HCT116 (cell line): ENCODE data around the gene TMSB4X. TPM values are rescaled to one million over a fixed set of nuclear protein-coding genes. Genes with fewer than 3 reads are reported as not detected.

Experiments used
- ATAC-seq: fragments of 200-7000 bp; cut with Tn5 transposase; 2 replicates; pipeline ENCODE4 v1.9.1; 2020; ENCODE audit warnings: mild to moderate bottlenecking, moderate library complexity
- BruUV-seq: library from RNA; stranded (reverse); fragments of 400-500 nt; replicated peaks from 2 replicates; lab custom pipeline; 2021; lab: Mats Ljungman, UMichigan
- CTCF ChIA-PET: fragments of 300-600 bp; sonication (Branson Sonifier 250); formaldehyde crosslinking; loops from one replicate; lab custom pipeline; 2021; ENCODE audit warnings: antibody characterized with exemption; lab: Charles Lee
- POLR2A ChIA-PET: fragments of 300-600, 350-600 bp; sonication (Branson Sonifier 250); formaldehyde crosslinking; loops from one replicate; lab custom pipeline; 2021; ENCODE audit warnings: antibody characterized with exemption; lab: Charles Lee
- RAD21 ChIA-PET, 2 experiments: fragments of 300-600 bp; sonication (Branson Sonifier 250); formaldehyde crosslinking; loops; one replicate each; lab custom pipeline; 2023; ENCODE audit warnings: low total read pairs in 2 of 2; ENCODE audit not compliant: uncharacterized antibody in 2 of 2, unreplicated experiment in 2 of 2, low non-redundant PET in 1 of 2; lab: Charles Lee
- DNase-seq: peaks from one replicate; pipeline ENCODE4 v3.0.0-alpha.2; 2010; ENCODE audit warnings: low read depth, low spot score
- H2AFZ ChIP-seq: fragments of 200-600 bp; shearing (Covaris generic), sonication (generic); 2 replicates; pipeline ENCODE4 v1.6.1; 2017; ENCODE audit warnings: low read depth, mixed run types, mixed read lengths, antibody characterized with exemption, low read length; ENCODE audit not compliant: poor library complexity, severe bottlenecking
- H3K27ac ChIP-seq: 2 replicates; pipeline ENCODE4 v1.5.1; 2012; ENCODE audit warnings: low read depth, low read length
- H3K27me3 ChIP-seq: fragments of 200-600 bp; sonication (generic); 2 replicates; pipeline ENCODE4 v1.6.1; 2016; ENCODE audit warnings: mixed run types, low read length, mixed read lengths; ENCODE audit not compliant: insufficient read depth
- H3K36me3 ChIP-seq, 2 experiments: fragments of 200-500 bp in 1 of 2; fragments of 200-600 bp in 1 of 2; sonication (Bioruptor generic) in 1 of 2; sonication (generic) in 1 of 2; 2 replicates each; pipeline versions ENCODE4 v1.5.1 to v1.6.1; 2014 to 2016; ENCODE audit warnings: low read length in 2 of 2, inconsistent platforms in 1 of 2, mixed read lengths in 1 of 2, mixed run types in 1 of 2; ENCODE audit not compliant: insufficient read depth in 2 of 2, control insufficient read depth in 1 of 2
- H3K4me1 ChIP-seq, 2 experiments: fragments of 200-600 bp in 1 of 2; sonication (generic) in 1 of 2; 2 replicates each; pipeline versions ENCODE4 v1.5.1 to v1.6.1; 2012 to 2017; ENCODE audit warnings: low read length in 2 of 2, inconsistent platforms in 1 of 2, mild to moderate bottlenecking in 1 of 2, mixed read lengths in 1 of 2, mixed run types in 1 of 2, moderate library complexity in 1 of 2; ENCODE audit not compliant: insufficient read depth in 2 of 2, control insufficient read depth in 1 of 2
- H3K4me2 ChIP-seq: fragments of 200-600 bp; sonication (generic); 2 replicates; pipeline ENCODE4 v1.6.1; 2017; ENCODE audit warnings: mixed run types, low read length, mixed read lengths
- H3K4me3 ChIP-seq, 2 experiments: fragments of 200-600 bp in 1 of 2; sonication (generic) in 1 of 2; replicated peaks in 1 of 2; 2 replicates each; pipeline ENCODE4 v1.5.1; 2011 to 2016; ENCODE audit warnings: low read length in 2 of 2, control low read depth in 1 of 2, low read depth in 1 of 2, mild to moderate bottlenecking in 1 of 2, mixed read lengths in 1 of 2, mixed run types in 1 of 2
- H3K79me2 ChIP-seq: fragments of 200-600 bp; sonication (generic); 2 replicates; pipeline ENCODE4 v1.6.1; 2017; ENCODE audit warnings: mild to moderate bottlenecking, mixed run types, low read length, moderate library complexity, mixed read lengths; ENCODE audit not compliant: insufficient read depth
- H3K9ac ChIP-seq: fragments of 200-600 bp; sonication (generic); 2 replicates; pipeline ENCODE4 v1.6.1; 2016; ENCODE audit warnings: low read length, mixed read lengths
- H3K9me2 ChIP-seq: fragments of 200-600 bp; sonication (generic), shearing (Covaris generic); 2 replicates; pipeline ENCODE4 v1.6.1; 2017; ENCODE audit warnings: mixed run types, mild to moderate bottlenecking, moderate library complexity; ENCODE audit not compliant: insufficient read depth
- H3K9me3 ChIP-seq, 2 experiments: fragments of 200-500 bp in 1 of 2; fragments of 200-600 bp in 1 of 2; sonication (Bioruptor generic) in 1 of 2; sonication (generic) in 1 of 2; 2 replicates each; pipeline ENCODE4 v1.6.1; 2014 to 2017; ENCODE audit warnings: low read length in 2 of 2, mixed read lengths in 2 of 2, inconsistent platforms in 1 of 2, low read depth in 1 of 2, mild to moderate bottlenecking in 1 of 2, mixed run types in 1 of 2, moderate library complexity in 1 of 2; ENCODE audit not compliant: control insufficient read depth in 1 of 2, insufficient read depth in 1 of 2
- H4K20me1 ChIP-seq: fragments of 200-600 bp; sonication (generic), shearing (Covaris generic); 2 replicates; pipeline ENCODE4 v1.6.1; 2017; ENCODE audit warnings: mixed run types, mild to moderate bottlenecking, moderate library complexity; ENCODE audit not compliant: insufficient read depth
- CBX3 ChIP-seq: IDR thresholded peaks from 2 replicates; pipeline ENCODE4 v1.6.1; 2012; ENCODE audit warnings: low read depth
- EGR1 ChIP-seq: IDR thresholded peaks from 2 replicates; pipeline ENCODE4 v1.6.1; 2012; ENCODE audit warnings: low read depth
- ELF1 ChIP-seq: IDR thresholded peaks from 2 replicates; pipeline ENCODE4 v1.6.1; 2012; ENCODE audit warnings: low read depth, borderline replicate concordance
- EZH2 ChIP-seq: fragments of 200-600 bp; sonication (generic); IDR thresholded peaks from 2 replicates; pipeline ENCODE4 v1.6.1; 2017; ENCODE audit warnings: antibody characterized with exemption, mixed run types
- FOSL1 ChIP-seq: IDR thresholded peaks from 2 replicates; pipeline ENCODE4 v1.6.1; 2012; ENCODE audit warnings: low read depth
- POLR2AphosphoS5 ChIP-seq: IDR thresholded peaks from 2 replicates; pipeline ENCODE4 v1.6.1; 2011; ENCODE audit warnings: mild to moderate bottlenecking, low read depth, low read length, moderate library complexity
- SIN3A ChIP-seq: IDR thresholded peaks from 2 replicates; pipeline ENCODE4 v1.6.1; 2012; ENCODE audit warnings: low read depth
- SP1 ChIP-seq: IDR thresholded peaks from 2 replicates; pipeline ENCODE4 v1.6.1; 2012; ENCODE audit warnings: low read depth
- SRF ChIP-seq: IDR thresholded peaks from 2 replicates; pipeline ENCODE4 v1.6.1; 2012; ENCODE audit warnings: low read depth
- TCF7L2 ChIP-seq: IDR thresholded peaks from 2 replicates; pipeline ENCODE4 v1.7.0; 2011; ENCODE audit warnings: borderline replicate concordance, inconsistent platforms; ENCODE audit not compliant: insufficient read depth, insufficient read length; ENCODE audit errors: extremely low read depth
- intact Hi-C: fragments of 100-400 bp; cut with micrococcal nuclease; formaldehyde crosslinking; loops from 2 replicates; pipeline ENCODE4 v1.10.0; 2022
- total RNA-seq: library from RNA; stranded (reverse); gene quantifications from one replicate; pipeline ENCODE4 v1.2.1, GENCODE V29; 2021; ENCODE audit not compliant: unreplicated experiment
- TF ChIP-seq, protein P1 (sequence below): IDR thresholded peaks from 2 replicates; pipeline ENCODE4 v1.6.1; 2012; ENCODE audit warnings: low read depth
- TF ChIP-seq, protein P2 (sequence below): IDR thresholded peaks from 2 replicates; pipeline ENCODE4 v1.6.1; 2012

TMSB4X gene
- total RNA-seq, 1 experiment from 2014 or later: 407 TPM

DNA sequence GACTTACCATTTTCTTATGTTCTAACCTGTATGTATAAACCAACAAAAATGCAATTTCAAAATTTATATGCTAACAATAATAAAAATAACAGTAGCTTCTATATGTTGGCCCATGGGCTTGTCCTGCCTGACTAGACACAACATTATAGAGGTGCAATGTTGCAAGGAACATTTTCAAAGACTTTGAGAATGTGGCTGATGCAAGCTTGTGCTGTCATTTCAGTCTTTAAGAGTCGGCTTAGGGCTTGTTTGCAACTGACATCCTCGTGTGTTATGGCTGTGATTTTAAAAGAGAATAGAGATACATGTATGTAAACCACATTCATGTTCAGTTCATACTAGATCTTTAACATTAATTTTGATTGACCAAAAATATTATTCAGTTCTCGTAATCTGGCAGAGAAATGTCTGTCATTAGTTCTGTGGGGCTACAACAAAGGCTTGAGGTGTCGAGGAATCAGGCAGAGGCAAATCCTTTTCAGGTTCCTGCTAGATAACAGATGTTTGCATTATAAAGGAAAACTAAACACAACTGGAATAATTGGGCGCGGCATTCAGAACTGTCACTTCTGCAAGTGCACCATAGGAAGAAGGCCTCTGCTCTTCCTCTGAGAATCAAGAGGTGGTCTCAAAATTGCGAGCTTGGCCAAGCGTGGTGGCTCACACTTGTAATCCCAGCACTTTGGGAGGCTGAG, 13.1 kb downstream of the TMSB4X start:
- no peak overlapping the region for H3K27ac ChIP-seq

More for the DNA sequence above, 13.1 kb downstream of the TMSB4X start:
- Histone ChIP-seq H3K9ac (no peak overlapping the region), H3K36me3 (no peaks in the 10 kb centered on the region), H2AFZ (no peak overlapping the region), H3K4me1 (peaks cover 20 to 26% of the 10 kb centered on the region in 2 experiments), H3K9me2 (no peaks in the 10 kb centered on the region), H3K9me3 (no peaks in the 10 kb centered on the region), H3K27me3 (no peaks in the 10 kb centered on the region), H4K20me1 (no peaks in the 10 kb centered on the region), H3K4me3 (no peak overlapping the region), H3K4me2 (peak overlapping the region; percentile 62), H3K79me2 (no peaks in the 10 kb centered on the region)
- CTCF ChIA-PET: no interaction called here
- ATAC-seq (no peak), DNase-seq (no peak)
- TF ChIP-seq ELF1 (no peak), SP1 (no peak), FOSL1 (no peak), CBX3 (no peak), EZH2 (no peak), TCF7L2 (no peak), EGR1 (no peak), SRF (no peak), POLR2AphosphoS5 (no peak), SIN3A (no peak)
- TF ChIP-seq, protein P1, sequence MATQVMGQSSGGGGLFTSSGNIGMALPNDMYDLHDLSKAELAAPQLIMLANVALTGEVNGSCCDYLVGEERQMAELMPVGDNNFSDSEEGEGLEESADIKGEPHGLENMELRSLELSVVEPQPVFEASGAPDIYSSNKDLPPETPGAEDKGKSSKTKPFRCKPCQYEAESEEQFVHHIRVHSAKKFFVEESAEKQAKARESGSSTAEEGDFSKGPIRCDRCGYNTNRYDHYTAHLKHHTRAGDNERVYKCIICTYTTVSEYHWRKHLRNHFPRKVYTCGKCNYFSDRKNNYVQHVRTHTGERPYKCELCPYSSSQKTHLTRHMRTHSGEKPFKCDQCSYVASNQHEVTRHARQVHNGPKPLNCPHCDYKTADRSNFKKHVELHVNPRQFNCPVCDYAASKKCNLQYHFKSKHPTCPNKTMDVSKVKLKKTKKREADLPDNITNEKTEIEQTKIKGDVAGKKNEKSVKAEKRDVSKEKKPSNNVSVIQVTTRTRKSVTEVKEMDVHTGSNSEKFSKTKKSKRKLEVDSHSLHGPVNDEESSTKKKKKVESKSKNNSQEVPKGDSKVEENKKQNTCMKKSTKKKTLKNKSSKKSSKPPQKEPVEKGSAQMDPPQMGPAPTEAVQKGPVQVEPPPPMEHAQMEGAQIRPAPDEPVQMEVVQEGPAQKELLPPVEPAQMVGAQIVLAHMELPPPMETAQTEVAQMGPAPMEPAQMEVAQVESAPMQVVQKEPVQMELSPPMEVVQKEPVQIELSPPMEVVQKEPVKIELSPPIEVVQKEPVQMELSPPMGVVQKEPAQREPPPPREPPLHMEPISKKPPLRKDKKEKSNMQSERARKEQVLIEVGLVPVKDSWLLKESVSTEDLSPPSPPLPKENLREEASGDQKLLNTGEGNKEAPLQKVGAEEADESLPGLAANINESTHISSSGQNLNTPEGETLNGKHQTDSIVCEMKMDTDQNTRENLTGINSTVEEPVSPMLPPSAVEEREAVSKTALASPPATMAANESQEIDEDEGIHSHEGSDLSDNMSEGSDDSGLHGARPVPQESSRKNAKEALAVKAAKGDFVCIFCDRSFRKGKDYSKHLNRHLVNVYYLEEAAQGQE: no peak
- TF ChIP-seq, protein P2, sequence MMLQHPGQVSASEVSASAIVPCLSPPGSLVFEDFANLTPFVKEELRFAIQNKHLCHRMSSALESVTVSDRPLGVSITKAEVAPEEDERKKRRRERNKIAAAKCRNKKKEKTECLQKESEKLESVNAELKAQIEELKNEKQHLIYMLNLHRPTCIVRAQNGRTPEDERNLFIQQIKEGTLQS: no peak
- POLR2A ChIA-PET: no interaction called here
- BruUV-seq: no TSS peak
- intact Hi-C loops: loop anchor here (10.0 kb wide), 1 partner anchor 117 kb away; no protein-coding TSS in a partner anchor
- RAD21 ChIA-PET: no interaction called here
